ENCODE measurements around the gene OR51B4.

- TF ChIP-seq MAX (IDR thresholded peaks at IDR 0.05) (no peak), POLR2A (IDR thresholded peaks at IDR 0.05; ENCODE audit: borderline replicate concordance, extremely low read depth, insufficient read depth, insufficient read length) (no peak), EZH2phosphoT487 (IDR thresholded peaks at IDR 0.05; ENCODE audit: borderline replicate concordance) (no peak), CTCF (IDR thresholded peaks at IDR 0.05 in 2 of 3, conservative IDR thresholded peaks at IDR 0.05 in 1 of 3; ENCODE audit: borderline replicate concordance in 1 of 3, insufficient read depth in 1 of 3, low read depth in 2 of 3, low read length in 2 of 3) (no peak), RAD21 (IDR thresholded peaks at IDR 0.05; ENCODE audit: low read depth) (no peak), EZH2 (IDR thresholded peaks at IDR 0.05) (no peak), SIN3A (IDR thresholded peaks at IDR 0.05; ENCODE audit: low read depth) (no peak), POLR2AphosphoS5 (IDR thresholded peaks at IDR 0.05; ENCODE audit: low read depth, low read length) (no peak; the same call in 1 of the 2 replicates), TCF7L2 (IDR thresholded peaks at IDR 0.05; ENCODE audit: borderline replicate concordance, extremely low read depth, insufficient read depth, insufficient read length) (no peak)
Measured at GRCh38 chr11:5303626-5304025, 1.9 kb upstream of the OR51B4 start.
